HL-60 (cell line): ENCODE measurements around the gene PCLO.

Experiments
- DNase-seq, 2 experiments: peaks; one replicate each; pipeline ENCODE4 v3.0.0-alpha.2; 2010 to 2020; ENCODE audit warnings: low read depth in 1 of 2, low spot score in 1 of 2
- H3K27ac ChIP-seq: fragments of 250-450 bp; sonication (Bioruptor Pico); replicated peaks from 2 replicates; pipeline ENCODE4 v1.5.1; 2020; ENCODE audit warnings: mild to moderate bottlenecking, moderate library complexity
- H3K27me3 ChIP-seq: fragments of 250-450 bp; sonication (Bioruptor Pico); 2 replicates; pipeline ENCODE4 v1.5.1; 2021; ENCODE audit warnings: mild to moderate bottlenecking, moderate library complexity; ENCODE audit not compliant: insufficient read depth, poor library complexity, severe bottlenecking
- H3K4me3 ChIP-seq: replicated peaks from 2 replicates; pipeline ENCODE4 v1.5.1; 2011; ENCODE audit warnings: mild to moderate bottlenecking, control low read depth, low read length; ENCODE audit not compliant: insufficient read depth
- GABPA ChIP-seq: IDR thresholded peaks from 2 replicates; pipeline ENCODE4 v1.6.1; 2012; ENCODE audit warnings: low read depth
- POLR2AphosphoS5 ChIP-seq: IDR thresholded peaks from 2 replicates; pipeline ENCODE4 v1.6.1; 2012; ENCODE audit warnings: low read depth
- REST ChIP-seq: IDR thresholded peaks from 2 replicates; pipeline ENCODE4 v1.6.1; 2012; ENCODE audit warnings: low read depth; ENCODE audit not compliant: insufficient replicate concordance
- SPI1 ChIP-seq: IDR thresholded peaks from 2 replicates; pipeline ENCODE4 v1.6.1; 2012; ENCODE audit warnings: low read depth, mild to moderate bottlenecking, borderline replicate concordance
- TF ChIP-seq, protein P1 (sequence below): IDR thresholded peaks from one replicate; pipeline ENCODE4 v1.5.1; 2011; ENCODE audit warnings: low read length, control low read depth, inconsistent platforms; ENCODE audit not compliant: insufficient read depth

The PCLO gene

DNA sequence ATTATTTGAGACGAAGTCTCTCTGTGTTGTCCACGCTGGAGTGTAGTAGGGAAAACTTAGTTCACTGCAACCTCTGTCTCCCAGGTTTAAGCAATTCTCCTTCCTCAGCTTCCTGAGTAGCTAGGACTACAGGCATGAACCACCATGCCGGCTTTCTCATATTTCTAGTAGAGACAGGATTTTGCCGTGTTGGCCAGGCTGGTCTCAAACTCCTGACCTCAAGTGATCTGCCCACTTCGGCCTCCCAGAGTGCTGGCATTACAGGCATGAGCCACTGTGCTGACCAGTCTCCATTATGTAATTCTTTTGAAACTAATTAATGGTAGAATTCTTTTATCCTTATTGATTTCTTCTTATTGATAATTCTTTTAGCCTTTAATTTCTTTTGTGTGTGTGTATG lies 32.5 kb downstream of the PCLO start:
- TF ChIP-seq POLR2AphosphoS5 (no peak), GABPA (no peak), SPI1 (no peak), REST (no peak)
- TF ChIP-seq, protein P1, sequence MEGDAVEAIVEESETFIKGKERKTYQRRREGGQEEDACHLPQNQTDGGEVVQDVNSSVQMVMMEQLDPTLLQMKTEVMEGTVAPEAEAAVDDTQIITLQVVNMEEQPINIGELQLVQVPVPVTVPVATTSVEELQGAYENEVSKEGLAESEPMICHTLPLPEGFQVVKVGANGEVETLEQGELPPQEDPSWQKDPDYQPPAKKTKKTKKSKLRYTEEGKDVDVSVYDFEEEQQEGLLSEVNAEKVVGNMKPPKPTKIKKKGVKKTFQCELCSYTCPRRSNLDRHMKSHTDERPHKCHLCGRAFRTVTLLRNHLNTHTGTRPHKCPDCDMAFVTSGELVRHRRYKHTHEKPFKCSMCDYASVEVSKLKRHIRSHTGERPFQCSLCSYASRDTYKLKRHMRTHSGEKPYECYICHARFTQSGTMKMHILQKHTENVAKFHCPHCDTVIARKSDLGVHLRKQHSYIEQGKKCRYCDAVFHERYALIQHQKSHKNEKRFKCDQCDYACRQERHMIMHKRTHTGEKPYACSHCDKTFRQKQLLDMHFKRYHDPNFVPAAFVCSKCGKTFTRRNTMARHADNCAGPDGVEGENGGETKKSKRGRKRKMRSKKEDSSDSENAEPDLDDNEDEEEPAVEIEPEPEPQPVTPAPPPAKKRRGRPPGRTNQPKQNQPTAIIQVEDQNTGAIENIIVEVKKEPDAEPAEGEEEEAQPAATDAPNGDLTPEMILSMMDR, result no peak
- H3K27me3 ChIP-seq, result no peaks in the 10 kb centered on the region
- no peak for DNase-seq
- H3K4me3 ChIP-seq, result no peak overlapping the region
- H3K27ac ChIP-seq, result no peak overlapping the region

DNA sequence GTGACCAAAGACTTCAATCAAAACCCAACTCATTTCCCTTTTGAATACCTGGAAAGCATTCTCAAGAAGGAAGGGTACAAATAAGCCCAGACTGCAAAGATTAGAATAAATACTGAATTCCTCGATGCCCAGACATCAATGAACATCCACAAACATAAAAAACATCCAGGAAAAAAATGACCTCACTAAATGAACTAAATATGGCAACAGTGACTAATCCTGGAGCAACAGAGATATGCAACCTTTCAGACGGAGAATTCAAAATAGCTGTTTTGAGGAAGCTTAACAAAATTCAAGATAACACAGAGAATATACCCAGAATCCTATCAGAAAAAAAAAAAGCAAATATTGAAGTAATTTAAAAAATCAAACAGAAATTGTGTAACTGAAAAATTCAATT lies 43.2 kb downstream of the PCLO start:
- H3K27me3 ChIP-seq, result no peaks in the 10 kb centered on the region
- TF ChIP-seq SPI1 (no peak), REST (no peak), GABPA (no peak), POLR2AphosphoS5 (no peak)
- TF ChIP-seq, protein P1, result no peak
- H3K27ac ChIP-seq, result no peak overlapping the region
- no peak for DNase-seq
- H3K4me3 ChIP-seq, result no peak overlapping the region

- TF ChIP-seq GABPA (no peak), SPI1 (no peak), REST (no peak), POLR2AphosphoS5 (no peak)
- TF ChIP-seq, protein P1, result no peak
- DNase-seq, result no peak
- Histone ChIP-seq H3K4me3 (no peak overlapping the region), H3K27me3 (no peaks in the 10 kb centered on the region), H3K27ac (no peak overlapping the region)
Observed at GRCh38 chr7:83119026-83119382, 43.7 kb downstream of the PCLO start.
